LNCAP (cell line): Measurements from ENCODE around the gene TENM3.

Source experiments
- CTCF ChIP-seq: fragments of 450-650 bp; IDR thresholded peaks from 2 replicates; pipeline ENCODE4 v1.5.1; 2017; ENCODE audit warnings: mild to moderate bottlenecking

TENM3 gene

GRCh38 chr4:182562350-182562749 is 319.1 kb downstream of the TENM3 start:
- TF ChIP-seq CTCF: no peak

- no peak for TF ChIP-seq CTCF
Observed at GRCh38 chr4:182564724-182565369, 321.6 kb downstream of the TENM3 start.

- TF ChIP-seq CTCF: no peak
Observed at GRCh38 chr4:182567119-182567518, 323.9 kb downstream of the TENM3 start.

- TF ChIP-seq CTCF: no peak
Observed at GRCh38 chr4:182569561-182569960, 326.4 kb downstream of the TENM3 start.

GRCh38 chr4:182574706-182575105 is 331.5 kb downstream of the TENM3 start:
- no peak for TF ChIP-seq CTCF

GRCh38 chr4:182575225-182575624 is 332.0 kb downstream of the TENM3 start:
- TF ChIP-seq CTCF: no peak

- TF ChIP-seq CTCF: no peak
Observed at GRCh38 chr4:182576601-182577289, 333.5 kb downstream of the TENM3 start.
